ENCODE measurements around the gene EMX1. TPM values are rescaled to one million over a fixed set of nuclear protein-coding genes. Genes with fewer than 3 reads are reported as not detected.

The EMX1 gene
- total RNA-seq, 2 donors from 2014 or later: 0.31 TPM; not detected in 1

DNA sequence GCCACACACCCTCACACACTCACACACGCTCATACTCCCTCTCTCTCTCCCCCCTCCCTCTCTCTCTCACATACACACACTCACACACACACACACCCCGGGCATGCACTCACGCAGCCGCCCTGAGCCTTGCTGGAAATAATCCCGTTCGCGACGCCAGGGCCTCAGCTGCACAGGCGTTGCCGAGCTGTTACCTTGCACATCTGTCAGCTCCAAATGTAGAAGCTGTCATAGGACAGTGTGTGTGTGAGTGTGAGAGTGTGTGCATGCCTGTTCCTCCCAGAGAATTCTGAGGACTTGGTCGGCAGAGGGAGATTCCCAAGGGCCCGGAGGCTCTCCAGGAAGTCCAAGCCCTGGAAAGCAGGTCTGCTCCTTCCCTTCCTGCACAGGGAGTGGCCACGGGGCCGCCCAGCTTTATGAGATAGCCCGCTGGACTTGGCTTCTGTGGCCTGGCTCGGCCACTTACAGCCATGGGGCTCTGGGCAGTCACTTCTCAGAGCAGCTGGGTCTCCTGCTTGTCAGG, 21.5 kb upstream of the EMX1 start:
- Histone ChIP-seq H3K27me3 (no peaks in the 10 kb centered on the region), H3K9me3 (no peaks in the 10 kb centered on the region), H3K4me1 (peaks cover 0 to 15% of the 10 kb centered on the region in 2 donors), H3K4me3 (no peak overlapping the region), H3K36me3 (peaks cover 12% of the 10 kb centered on the region), H3K27ac (no peak overlapping the region)
- no peak for DNase-seq (ENCODE audit: low spot score)
- TF ChIP-seq, protein P1, sequence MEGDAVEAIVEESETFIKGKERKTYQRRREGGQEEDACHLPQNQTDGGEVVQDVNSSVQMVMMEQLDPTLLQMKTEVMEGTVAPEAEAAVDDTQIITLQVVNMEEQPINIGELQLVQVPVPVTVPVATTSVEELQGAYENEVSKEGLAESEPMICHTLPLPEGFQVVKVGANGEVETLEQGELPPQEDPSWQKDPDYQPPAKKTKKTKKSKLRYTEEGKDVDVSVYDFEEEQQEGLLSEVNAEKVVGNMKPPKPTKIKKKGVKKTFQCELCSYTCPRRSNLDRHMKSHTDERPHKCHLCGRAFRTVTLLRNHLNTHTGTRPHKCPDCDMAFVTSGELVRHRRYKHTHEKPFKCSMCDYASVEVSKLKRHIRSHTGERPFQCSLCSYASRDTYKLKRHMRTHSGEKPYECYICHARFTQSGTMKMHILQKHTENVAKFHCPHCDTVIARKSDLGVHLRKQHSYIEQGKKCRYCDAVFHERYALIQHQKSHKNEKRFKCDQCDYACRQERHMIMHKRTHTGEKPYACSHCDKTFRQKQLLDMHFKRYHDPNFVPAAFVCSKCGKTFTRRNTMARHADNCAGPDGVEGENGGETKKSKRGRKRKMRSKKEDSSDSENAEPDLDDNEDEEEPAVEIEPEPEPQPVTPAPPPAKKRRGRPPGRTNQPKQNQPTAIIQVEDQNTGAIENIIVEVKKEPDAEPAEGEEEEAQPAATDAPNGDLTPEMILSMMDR (IDR thresholded peaks at IDR 0.05): no peak

GRCh38 chr2:72896446-72896845, 20.9 kb upstream of the EMX1 start:
- no peak overlapping the region for H3K27ac ChIP-seq
- DNase-seq (ENCODE audit: low spot score): no peak
- peaks cover 9% of the 10 kb centered on the region for H3K36me3 ChIP-seq
- H3K27me3 ChIP-seq: no peaks in the 10 kb centered on the region
- peaks cover 0 to 15% of the 10 kb centered on the region in 2 donors for H3K4me1 ChIP-seq
- H3K4me3 ChIP-seq: no peak overlapping the region
- TF ChIP-seq, protein P1 (IDR thresholded peaks at IDR 0.05): no peak
- H3K9me3 ChIP-seq: no peaks in the 10 kb centered on the region

GRCh38 chr2:72897785-72898584, 19.3 kb upstream of the EMX1 start:
- TF ChIP-seq, protein P1 (IDR thresholded peaks at IDR 0.05): no peak
- no peak overlapping the region for H3K27ac ChIP-seq
- H3K27me3 ChIP-seq: no peaks in the 10 kb centered on the region

DNA sequence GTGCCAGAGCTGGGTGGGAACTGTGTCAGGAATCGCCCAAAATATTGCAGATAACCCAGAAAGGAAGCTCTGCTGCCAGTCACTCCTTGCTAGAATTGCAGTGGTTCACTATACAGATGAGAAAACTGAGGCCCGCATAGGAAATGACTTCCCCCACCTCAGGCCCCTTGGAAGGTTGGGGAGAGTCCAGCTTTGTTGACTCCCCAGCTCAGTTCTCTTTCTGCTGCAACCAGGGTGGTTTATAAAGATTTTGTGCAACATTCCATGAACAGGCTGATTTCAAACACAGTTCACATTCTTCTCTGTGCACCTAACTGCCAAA, 18.8 kb upstream of the EMX1 start:
- H3K27me3 ChIP-seq: no peaks in the 10 kb centered on the region
- no peaks in the 10 kb centered on the region for H3K36me3 ChIP-seq
- H3K4me1 ChIP-seq: peaks cover 0 to 15% of the 10 kb centered on the region in 2 donors
- TF ChIP-seq, protein P1 (IDR thresholded peaks at IDR 0.05): no peak
- DNase-seq (ENCODE audit: low spot score): no peak
- H3K4me3 ChIP-seq: no peak overlapping the region
- H3K27ac ChIP-seq: no peak overlapping the region
- H3K9me3 ChIP-seq: no peaks in the 10 kb centered on the region

More at GRCh38 chr2:72897785-72898584, 19.3 kb upstream of the EMX1 start:
- H3K4me1 ChIP-seq: peaks cover 0 to 15% of the 10 kb centered on the region in 2 donors
- no peak overlapping the region for H3K4me3 ChIP-seq
- no peaks in the 10 kb centered on the region for H3K9me3 ChIP-seq
- no peaks in the 10 kb centered on the region for H3K36me3 ChIP-seq
- no peak for DNase-seq (ENCODE audit: low spot score)

DNA sequence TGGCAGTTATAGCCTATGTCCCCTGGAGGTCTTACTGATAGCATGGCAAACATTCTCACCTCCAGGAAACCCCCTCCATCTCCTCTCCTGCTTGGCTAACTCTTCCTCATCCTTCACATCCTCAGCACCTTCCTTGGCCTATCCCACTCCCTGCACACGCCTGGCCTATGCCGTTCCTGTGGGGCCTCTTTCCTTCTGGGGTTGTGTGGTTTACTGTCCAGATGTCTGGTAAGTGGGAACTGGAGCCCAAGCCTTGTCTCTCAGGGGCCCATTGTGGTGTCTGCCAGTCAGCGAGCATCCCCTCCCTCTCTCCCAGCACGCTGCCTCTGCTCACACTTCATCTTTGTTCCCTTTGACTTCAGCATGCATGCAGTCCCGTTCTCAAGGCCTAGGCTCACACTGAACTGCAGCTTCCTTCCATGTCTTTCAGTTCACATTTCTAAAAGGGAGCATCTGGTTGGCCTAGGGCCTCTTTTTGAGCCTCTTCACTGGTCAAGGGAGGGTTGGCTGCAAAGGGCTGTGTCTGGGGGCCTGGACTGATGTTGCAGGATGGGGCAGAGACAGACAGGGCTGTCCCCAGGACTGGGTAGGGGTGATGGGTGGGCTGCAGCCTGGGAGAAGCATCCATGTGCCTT, 17.0 kb upstream of the EMX1 start:
- Histone ChIP-seq H3K27me3 (no peaks in the 10 kb centered on the region), H3K36me3 (no peaks in the 10 kb centered on the region), H3K4me3 (no peak overlapping the region), H3K4me1 (peaks cover 0 to 12% of the 10 kb centered on the region in 2 donors), H3K27ac (no peak overlapping the region), H3K9me3 (no peaks in the 10 kb centered on the region)
- DNase-seq (ENCODE audit: low spot score): no peak
- TF ChIP-seq, protein P1 (IDR thresholded peaks at IDR 0.05): no peak

Measured in right atrium auricular region (tissue), 2 donors.